HG03135 (cell line): ENCODE measurements around the gene CPT1B.
"Not testable (repeated sequence)": the region's sequence is repeated elsewhere in the genome, so short reads cannot be mapped to it uniquely, and the experiment has no call there.

Experiments
- ATAC-seq: cut with Tn5 transposase; IDR thresholded peaks from one replicate; pipeline ENCODE4 v1.9.1; 2021; ENCODE audit warnings: mild to moderate bottlenecking, moderate library complexity; ENCODE audit not compliant: unreplicated experiment

Gene CPT1B

GRCh38 chr22:50547263-50547985 lies 30.8 kb downstream of the CPT1B start:
- ATAC-seq: no peak

- no peak for ATAC-seq
These were observed 31.6 kb downstream of the CPT1B start for GRCh38 chr22:50546326-50547262.

DNA sequence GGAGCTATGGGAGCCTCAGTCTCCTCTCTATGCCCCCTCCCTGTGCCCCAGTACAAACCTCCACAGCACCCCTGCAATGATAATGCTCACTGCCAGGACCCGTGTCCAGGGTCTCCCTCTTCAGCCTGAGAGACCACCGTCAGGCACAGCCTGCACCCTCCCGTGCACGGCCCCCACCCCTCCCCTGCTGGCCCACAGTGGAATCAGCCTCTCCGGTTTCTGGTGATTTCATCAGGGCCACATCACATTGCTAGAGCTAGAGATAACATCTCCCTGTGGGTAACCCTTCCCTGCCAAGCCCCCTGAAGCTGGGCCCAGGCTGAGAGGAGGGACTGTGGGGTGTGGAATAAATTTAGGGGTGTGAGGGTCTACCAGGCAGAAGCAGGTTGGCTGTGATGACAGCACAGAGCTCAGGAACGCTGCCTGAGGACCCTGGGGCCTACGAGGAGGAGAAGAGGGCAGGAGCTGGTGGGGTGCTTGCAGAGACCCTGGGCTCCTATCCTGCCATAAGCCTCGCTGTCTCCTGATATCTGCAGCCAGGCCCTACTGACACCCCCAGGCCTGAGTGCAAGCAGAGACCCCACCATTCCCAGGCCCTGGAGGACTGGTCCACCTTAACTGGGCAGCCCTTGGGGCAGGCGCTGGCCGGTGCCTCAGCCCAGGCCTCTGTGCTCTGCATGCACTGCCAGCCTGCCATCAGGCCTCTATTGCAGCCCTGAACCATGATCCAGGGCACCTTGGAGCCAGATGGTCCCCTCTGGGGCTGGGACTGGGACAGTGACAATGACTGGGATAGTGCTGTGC lies 32.5 kb downstream of the CPT1B start, which contains the start of gene KLHDC7B:
Gene KLHDC7B (plus strand): TSS at position 378 of the 804 bp plus-strand sequence. CDS start 345 bp downstream, at position 723.
- ATAC-seq: no peak

DNA sequence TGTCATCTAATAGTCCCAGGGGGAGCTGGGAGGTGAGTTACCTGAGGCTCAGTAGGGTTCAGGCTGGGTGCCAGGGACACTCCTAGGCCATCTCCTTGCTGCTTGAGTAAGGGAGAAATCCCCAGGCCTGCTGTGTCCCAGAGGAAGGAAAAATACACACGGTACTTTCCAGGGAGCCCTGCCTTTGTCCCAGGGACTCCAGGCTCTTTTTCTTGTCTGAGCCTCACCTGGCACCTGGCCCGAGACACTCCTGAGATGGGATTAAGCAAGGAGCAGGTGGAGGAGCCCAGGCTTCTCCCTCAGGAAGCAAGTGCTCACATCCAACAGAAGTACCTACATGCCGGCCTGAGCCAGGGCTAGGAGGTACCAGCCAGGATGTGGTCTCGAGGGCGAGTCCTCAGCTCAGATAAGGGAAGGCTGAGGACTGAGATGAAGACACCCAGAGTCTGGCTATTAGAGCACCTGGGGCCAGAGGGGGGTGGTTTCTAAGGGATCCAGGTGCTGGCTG lies 33.4 kb downstream of the CPT1B start:
- ATAC-seq: no peak

DNA sequence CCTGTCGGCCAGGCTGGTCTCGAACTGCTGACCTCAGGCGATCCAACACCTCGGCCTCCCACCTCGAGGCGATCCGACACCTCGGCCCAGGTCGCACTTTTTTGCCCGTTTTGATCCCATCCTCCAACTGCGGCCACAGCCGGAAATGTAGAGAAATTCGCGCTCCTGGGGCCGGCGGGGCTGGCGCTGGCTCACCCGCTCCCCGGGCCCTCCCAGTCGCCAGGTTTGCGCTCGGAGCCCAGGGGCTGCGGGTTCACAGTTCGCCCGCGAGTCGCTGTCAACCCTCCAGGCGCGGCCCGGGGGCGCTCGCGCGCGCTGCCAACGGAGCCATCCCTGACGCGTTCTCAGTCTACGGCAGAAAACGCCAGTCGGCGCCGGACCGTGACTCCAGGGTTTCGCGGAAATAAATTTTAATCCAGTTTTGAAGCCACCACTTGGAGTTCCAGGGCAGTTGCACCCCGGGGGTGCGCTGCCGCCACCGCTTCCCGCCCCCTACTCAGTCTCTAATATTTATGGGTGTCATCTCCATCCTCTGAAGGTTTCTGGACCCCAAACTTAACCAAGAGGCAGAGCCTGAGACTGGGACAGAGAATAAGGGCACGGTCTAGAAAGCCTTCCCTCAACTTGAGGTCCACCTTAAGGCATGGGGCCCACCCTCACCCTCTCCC lies 34.0 kb downstream of the CPT1B start:
- no peak for ATAC-seq

GRCh38 chr22:50542416-50542927 lies 35.8 kb downstream of the CPT1B start:
- no peak for ATAC-seq

GRCh38 chr22:50541667-50542026 lies 36.6 kb downstream of the CPT1B start:
- not testable (repeated sequence) for ATAC-seq

GRCh38 chr22:50540381-50540780 lies 37.8 kb downstream of the CPT1B start:
- ATAC-seq: no peak

GRCh38 chr22:50537765-50538164 lies 40.5 kb downstream of the CPT1B start:
- no peak for ATAC-seq

- no peak for ATAC-seq
These were observed 42.0 kb downstream of the CPT1B start for GRCh38 chr22:50536226-50536625.

DNA sequence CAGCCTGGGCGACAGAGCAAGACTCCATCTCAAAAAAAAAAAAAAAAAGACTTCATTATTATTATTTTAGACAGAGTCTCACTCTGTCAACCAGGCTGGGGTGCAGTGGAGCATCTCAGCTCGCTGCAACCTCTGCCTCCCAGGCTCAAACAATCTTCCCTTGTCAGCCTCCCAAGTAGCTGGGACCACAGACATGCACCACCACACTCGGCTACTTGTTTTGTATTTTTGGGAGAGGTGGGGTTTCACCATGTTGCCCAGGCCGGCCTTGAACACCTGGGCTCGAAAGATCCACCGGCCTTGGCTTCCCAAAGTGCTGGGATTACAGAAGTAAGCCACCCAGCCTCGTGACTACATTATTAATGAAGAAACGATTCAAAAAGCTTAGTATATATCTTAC lies 43.1 kb downstream of the CPT1B start:
- ATAC-seq: no peak

- ATAC-seq: not testable (repeated sequence)
These were observed 44.1 kb downstream of the CPT1B start for GRCh38 chr22:50533856-50534711.

DNA sequence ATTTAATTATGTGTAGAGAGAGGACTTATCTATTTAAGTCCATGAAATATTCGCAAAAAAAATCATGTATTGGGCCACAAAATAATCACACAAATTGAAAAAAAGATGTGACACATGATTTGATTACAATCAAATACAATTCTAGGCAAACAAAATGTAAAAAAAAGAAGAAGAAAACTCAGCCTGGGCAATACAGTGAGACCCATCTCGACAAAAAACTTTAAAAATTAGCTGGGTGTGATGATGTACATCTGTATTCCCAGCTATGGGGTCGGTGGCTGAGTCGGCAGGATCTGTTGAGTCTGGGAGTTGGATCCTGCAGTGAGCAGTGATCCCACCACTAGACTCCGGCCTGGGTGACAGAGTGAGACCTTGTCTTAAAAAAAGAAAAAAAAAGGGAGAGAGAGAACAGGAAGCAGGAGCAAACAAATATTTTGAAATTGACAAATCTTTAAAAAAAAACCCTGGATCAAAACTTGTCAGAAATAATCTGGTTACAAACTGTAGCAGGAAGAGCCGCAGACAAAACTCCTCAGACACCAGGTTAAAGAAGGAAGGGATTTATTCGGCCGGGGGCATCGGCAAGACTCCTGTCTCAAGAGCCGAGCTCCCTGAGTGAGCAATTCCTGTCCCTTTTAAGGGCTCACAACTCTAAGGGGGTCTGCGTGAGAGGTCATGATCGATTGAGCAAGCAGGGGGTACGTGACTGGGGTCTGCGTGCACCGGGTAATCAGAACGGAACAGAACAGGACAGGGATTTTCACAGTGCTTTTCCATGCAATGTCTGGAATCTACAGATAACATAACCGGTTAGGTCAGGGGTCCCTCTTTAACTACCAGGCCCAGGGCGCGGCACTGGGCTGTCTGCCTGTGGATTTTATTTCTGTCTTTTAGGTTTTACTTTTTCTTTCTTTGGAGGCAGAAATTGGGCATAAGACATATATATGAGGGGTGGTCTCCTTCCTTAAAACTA lies 45.1 kb downstream of the CPT1B start:
- no peak for ATAC-seq

GRCh38 chr22:50531962-50532674 lies 46.1 kb downstream of the CPT1B start:
- no peak for ATAC-seq

GRCh38 chr22:50531546-50531961 lies 46.7 kb downstream of the CPT1B start:
- no peak for ATAC-seq

DNA sequence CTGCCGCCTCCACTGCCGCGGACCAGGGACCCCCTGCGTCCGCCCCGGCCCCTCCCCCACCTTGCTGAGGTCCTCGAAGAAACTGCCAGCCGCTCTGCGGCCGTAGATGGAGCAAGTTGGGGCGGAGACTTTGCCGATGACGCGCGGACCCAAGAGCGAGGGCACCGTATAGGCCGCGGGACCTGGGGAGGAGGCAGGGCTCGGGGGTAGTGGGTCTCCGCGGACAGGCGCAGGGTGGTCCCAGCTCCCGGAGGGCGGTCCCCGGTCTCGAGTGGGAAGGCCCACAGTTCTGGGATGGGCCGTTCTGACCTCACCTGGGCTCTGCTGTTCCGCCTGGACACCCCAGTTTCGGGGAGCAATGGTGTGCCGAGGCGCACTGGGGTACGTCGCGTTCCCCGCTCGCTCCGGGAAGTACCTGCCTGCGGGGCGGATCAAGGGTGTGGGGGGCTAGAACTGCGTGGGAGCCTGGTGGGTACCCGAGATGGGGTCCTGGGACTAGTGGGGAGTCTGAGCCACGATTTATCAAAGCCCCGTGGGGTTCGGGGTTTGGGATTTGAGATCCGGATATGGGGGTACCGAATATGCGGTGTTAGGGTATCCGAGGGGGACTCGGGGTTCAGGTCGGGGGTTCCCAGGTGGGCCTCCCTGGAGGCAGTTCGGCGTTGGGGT lies 47.2 kb downstream of the CPT1B start:
- ATAC-seq: peak; percentile 27

DNA sequence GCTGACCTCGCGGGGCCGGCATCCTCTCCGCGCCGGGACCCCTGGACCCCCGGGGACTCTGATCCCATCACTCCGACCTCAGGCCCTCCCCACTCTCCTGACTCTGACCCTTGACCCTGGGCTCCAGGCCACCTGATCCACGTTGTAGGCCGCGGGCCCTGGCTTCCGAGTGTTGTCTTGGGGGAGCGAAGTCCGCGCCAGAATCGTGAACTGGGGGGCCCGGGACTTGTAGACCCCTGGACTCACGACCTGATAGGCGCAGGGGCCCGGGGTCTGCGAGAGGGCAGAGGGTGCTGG lies 47.7 kb downstream of the CPT1B start:
- ATAC-seq: no peak
